Mononuclear cell (primary cell): ENCODE data around the gene ABCA5. TPM values are rescaled to one million over a fixed set of nuclear protein-coding genes. Genes with fewer than 3 reads are reported as not detected.

Experiments
- H3K27me3 ChIP-seq: 2 replicates; pipeline ENCODE4 v1.6.0; 2011; ENCODE audit warnings: low read length, control low read depth; ENCODE audit not compliant: insufficient read depth
- H3K4me1 ChIP-seq: 2 replicates; pipeline ENCODE4 v1.5.1; 2011; ENCODE audit warnings: mild to moderate bottlenecking, low read length, control low read depth; ENCODE audit not compliant: insufficient read depth
- H3K4me3 ChIP-seq: 2 replicates; pipeline ENCODE4 v1.5.1; 2011; ENCODE audit warnings: mild to moderate bottlenecking, low read length, moderate library complexity
- H3K9me3 ChIP-seq: 2 replicates; pipeline ENCODE4 v1.5.1; 2011; ENCODE audit warnings: low read depth, mild to moderate bottlenecking, control low read depth, low read length
- total RNA-seq: library from RNA; depleted of rRNA; stranded (reverse); fragments of >200 nt; gene quantifications from one replicate; pipeline ENCODE4 v1.2.3, GENCODE V29; 2012

ABCA5 gene
- total RNA-seq, 1 donor = 27.0 TPM

- no peaks in the 10 kb centered on the region for H3K9me3 ChIP-seq
- no peaks in the 10 kb centered on the region for H3K4me1 ChIP-seq
- no peak overlapping the region for H3K4me3 ChIP-seq
- H3K27me3 ChIP-seq = no peaks in the 10 kb centered on the region
These were observed 16.1 kb upstream of the ABCA5 start for GRCh38 chr17:69342896-69343644.

GRCh38 chr17:69339937-69340336 is 13.0 kb upstream of the ABCA5 start:
- Histone ChIP-seq H3K27me3 (no peaks in the 10 kb centered on the region), H3K4me3 (no peak overlapping the region), H3K4me1 (no peaks in the 10 kb centered on the region), H3K9me3 (no peaks in the 10 kb centered on the region)

- no peaks in the 10 kb centered on the region for H3K9me3 ChIP-seq
- peaks cover 5% of the 10 kb centered on the region for H3K27me3 ChIP-seq
- no peak overlapping the region for H3K4me3 ChIP-seq
- no peaks in the 10 kb centered on the region for H3K4me1 ChIP-seq
These were observed 10.1 kb upstream of the ABCA5 start for GRCh38 chr17:69336996-69337395.

- Histone ChIP-seq H3K9me3 (no peaks in the 10 kb centered on the region), H3K4me3 (no peak overlapping the region), H3K4me1 (no peaks in the 10 kb centered on the region), H3K27me3 (peaks cover 8% of the 10 kb centered on the region)
These were observed 9.6 kb upstream of the ABCA5 start for GRCh38 chr17:69336580-69336979.

GRCh38 chr17:69335058-69335457 is 8.1 kb upstream of the ABCA5 start:
- H3K9me3 ChIP-seq = no peaks in the 10 kb centered on the region
- H3K4me3 ChIP-seq = no peak overlapping the region
- H3K27me3 ChIP-seq = peaks cover 8% of the 10 kb centered on the region
- no peaks in the 10 kb centered on the region for H3K4me1 ChIP-seq

- Histone ChIP-seq H3K4me3 (no peak overlapping the region), H3K4me1 (no peaks in the 10 kb centered on the region), H3K9me3 (no peaks in the 10 kb centered on the region), H3K27me3 (peaks cover 8% of the 10 kb centered on the region)
These were observed 6.6 kb upstream of the ABCA5 start for GRCh38 chr17:69333561-69333960.

GRCh38 chr17:69331756-69332155 is 4.8 kb upstream of the ABCA5 start:
- Histone ChIP-seq H3K4me1 (peaks cover 4% of the 10 kb centered on the region), H3K9me3 (no peaks in the 10 kb centered on the region), H3K27me3 (peaks cover 8% of the 10 kb centered on the region), H3K4me3 (no peak overlapping the region)

GRCh38 chr17:69326377-69327059 is 415 bp downstream of the ABCA5 start:
- no peaks in the 10 kb centered on the region for H3K27me3 ChIP-seq
- peak overlapping the region; percentile 65 for H3K4me3 ChIP-seq
- H3K4me1 ChIP-seq = peaks cover 17% of the 10 kb centered on the region
- H3K9me3 ChIP-seq = no peaks in the 10 kb centered on the region

GRCh38 chr17:69325518-69326376 is 1.2 kb downstream of the ABCA5 start:
- no peaks in the 10 kb centered on the region for H3K9me3 ChIP-seq
- H3K4me3 ChIP-seq = peak overlapping the region; percentile 65
- peaks cover 17% of the 10 kb centered on the region for H3K4me1 ChIP-seq
- H3K27me3 ChIP-seq = no peaks in the 10 kb centered on the region

GRCh38 chr17:69323806-69324205 is 3.1 kb downstream of the ABCA5 start:
- no peak overlapping the region for H3K4me3 ChIP-seq
- no peaks in the 10 kb centered on the region for H3K27me3 ChIP-seq
- no peaks in the 10 kb centered on the region for H3K9me3 ChIP-seq
- H3K4me1 ChIP-seq = peaks cover 17% of the 10 kb centered on the region

GRCh38 chr17:69320908-69321238 is 6.1 kb downstream of the ABCA5 start:
- H3K4me1 ChIP-seq = peaks cover 7% of the 10 kb centered on the region
- no peaks in the 10 kb centered on the region for H3K27me3 ChIP-seq
- no peaks in the 10 kb centered on the region for H3K9me3 ChIP-seq
- no peak overlapping the region for H3K4me3 ChIP-seq

GRCh38 chr17:69320210-69320907 is 6.6 kb downstream of the ABCA5 start:
- Histone ChIP-seq H3K4me3 (no peak overlapping the region), H3K9me3 (no peaks in the 10 kb centered on the region), H3K27me3 (no peaks in the 10 kb centered on the region), H3K4me1 (peaks cover 3% of the 10 kb centered on the region)

- H3K27me3 ChIP-seq = no peaks in the 10 kb centered on the region
- no peaks in the 10 kb centered on the region for H3K9me3 ChIP-seq
- H3K4me1 ChIP-seq = no peaks in the 10 kb centered on the region
- H3K4me3 ChIP-seq = no peak overlapping the region
These were observed 9.3 kb downstream of the ABCA5 start for GRCh38 chr17:69317625-69318024.

- no peaks in the 10 kb centered on the region for H3K9me3 ChIP-seq
- no peak overlapping the region for H3K4me3 ChIP-seq
- no peaks in the 10 kb centered on the region for H3K4me1 ChIP-seq
- no peaks in the 10 kb centered on the region for H3K27me3 ChIP-seq
These were observed 12.5 kb downstream of the ABCA5 start for GRCh38 chr17:69314246-69315065.
